Lower leg skin (tissue), 3 donors: ENCODE data around the gene TUBA4B.

Source experiments
- POLR2A ChIP-seq, 2 donors: fragments of 450-650 bp; IDR thresholded peaks; one replicate each; pipeline ENCODE4 v1.6.1; 2016 to 2017; ENCODE audit warnings: antibody characterized with exemption in 2 of 2, mild to moderate bottlenecking in 1 of 2, moderate library complexity in 1 of 2
- TF ChIP-seq, protein P1 (sequence below), 3 donors: fragments of 450-650 bp; IDR thresholded peaks; one replicate each; pipeline ENCODE4 v1.5.1; 2016; ENCODE audit warnings: antibody characterized with exemption in 3 of 3, mild to moderate bottlenecking in 3 of 3, moderate library complexity in 2 of 3

DNA sequence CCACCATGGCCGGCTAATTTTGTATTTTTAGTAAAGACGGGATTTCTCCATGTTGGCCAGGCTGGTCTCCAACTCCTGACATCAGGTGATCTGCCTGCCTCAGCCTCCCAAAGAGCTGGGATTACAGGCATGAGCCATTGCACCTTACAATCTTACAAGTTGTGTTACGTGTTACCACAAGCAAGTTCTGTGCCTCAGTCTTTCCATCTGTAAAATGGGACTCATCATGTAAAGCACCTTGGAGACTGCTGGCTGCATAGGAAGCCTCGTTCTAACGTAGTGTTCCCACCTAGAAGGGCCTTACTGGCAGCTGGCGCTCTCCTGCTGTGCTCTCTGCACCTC is 36.1 kb downstream of the TUBA4B start:
- TF ChIP-seq, protein P1, sequence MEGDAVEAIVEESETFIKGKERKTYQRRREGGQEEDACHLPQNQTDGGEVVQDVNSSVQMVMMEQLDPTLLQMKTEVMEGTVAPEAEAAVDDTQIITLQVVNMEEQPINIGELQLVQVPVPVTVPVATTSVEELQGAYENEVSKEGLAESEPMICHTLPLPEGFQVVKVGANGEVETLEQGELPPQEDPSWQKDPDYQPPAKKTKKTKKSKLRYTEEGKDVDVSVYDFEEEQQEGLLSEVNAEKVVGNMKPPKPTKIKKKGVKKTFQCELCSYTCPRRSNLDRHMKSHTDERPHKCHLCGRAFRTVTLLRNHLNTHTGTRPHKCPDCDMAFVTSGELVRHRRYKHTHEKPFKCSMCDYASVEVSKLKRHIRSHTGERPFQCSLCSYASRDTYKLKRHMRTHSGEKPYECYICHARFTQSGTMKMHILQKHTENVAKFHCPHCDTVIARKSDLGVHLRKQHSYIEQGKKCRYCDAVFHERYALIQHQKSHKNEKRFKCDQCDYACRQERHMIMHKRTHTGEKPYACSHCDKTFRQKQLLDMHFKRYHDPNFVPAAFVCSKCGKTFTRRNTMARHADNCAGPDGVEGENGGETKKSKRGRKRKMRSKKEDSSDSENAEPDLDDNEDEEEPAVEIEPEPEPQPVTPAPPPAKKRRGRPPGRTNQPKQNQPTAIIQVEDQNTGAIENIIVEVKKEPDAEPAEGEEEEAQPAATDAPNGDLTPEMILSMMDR (IDR thresholded peaks at IDR 0.05): no peak
- TF ChIP-seq POLR2A (IDR thresholded peaks at IDR 0.05): no peak
